ENCODE results near the gene ERG28.
"Not testable (repeated sequence)": the region's sequence is repeated elsewhere in the genome, so short reads cannot be mapped to it uniquely, and the experiment has no call there.

- not testable (repeated sequence) for TF ChIP-seq YY1 (IDR thresholded peaks at IDR 0.05; ENCODE audit: insufficient read depth, insufficient read length); SUZ12 (IDR thresholded peaks at IDR 0.05; ENCODE audit: extremely low read depth, insufficient read depth, insufficient read length)
Measured at GRCh38 chr14:75695025-75695424, 34.3 kb upstream of the ERG28 start.
